ENCODE data around the gene MICAL3. TPM values are rescaled to one million over a fixed set of nuclear protein-coding genes. Genes with fewer than 3 reads are reported as not detected.
"Not testable (repeated sequence)": the region's sequence is repeated elsewhere in the genome, so short reads cannot be mapped to it uniquely, and the experiment has no call there.

The MICAL3 gene
- total and polyA plus RNA-seq, 2 experiments from 2014 or later, result 6.1 to 25.1 TPM

DNA sequence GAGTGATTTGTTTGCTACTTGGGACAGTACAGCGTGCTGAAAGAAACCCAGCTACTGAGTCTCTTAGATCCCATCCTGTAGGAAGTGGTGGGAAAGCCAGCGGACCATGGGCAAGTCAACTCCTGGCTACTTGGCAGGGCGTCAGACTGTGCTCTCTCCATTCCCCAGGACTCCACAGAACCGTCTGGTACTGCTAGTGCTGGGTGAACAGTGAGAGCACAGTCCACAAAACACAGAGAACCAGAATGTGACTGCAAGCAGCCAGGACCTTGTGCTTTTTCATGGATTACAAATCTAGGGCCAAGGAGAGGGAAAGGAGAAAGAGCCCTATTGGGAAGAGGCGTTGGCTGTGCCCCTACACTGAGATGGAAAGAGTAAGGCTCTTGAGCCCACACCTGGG lies 260.3 kb downstream of the MICAL3 start:
- Histone ChIP-seq H3F3A (ENCODE audit: insufficient read depth) (no peaks in the 10 kb centered on the region), H3K9me2 (ENCODE audit: insufficient read depth) (no peaks in the 10 kb centered on the region), H3K9me3 (ENCODE audit: low read depth) (no peaks in the 10 kb centered on the region), H3K36me3 (ENCODE audit: low read depth) (no peaks in the 10 kb centered on the region), H3K4me3 (no peak overlapping the region), H4K20me1 (ENCODE audit: insufficient read depth) (no peaks in the 10 kb centered on the region), H3K27me3 (replicated peaks; ENCODE audit: insufficient read depth) (no peaks in the 10 kb centered on the region), H3K4me2 (ENCODE audit: unreplicated experiment) (no peak overlapping the region), H3K27ac (no peak overlapping the region), H3K4me1 (ENCODE audit: insufficient read depth) (0 out of 2 replicates have a peak, but pooled peaks cover 9% of the 10 kb centered on the region), H3K9ac (no peak overlapping the region), H3K79me2 (ENCODE audit: insufficient read depth) (peaks cover 50% of the 10 kb centered on the region), H2AFZ (no peak overlapping the region)
- in situ Hi-C loops (cut with MboI), result no loop called here
- TF ChIP-seq EZH2 (IDR thresholded peaks at IDR 0.05; ENCODE audit: insufficient read depth, poor library complexity, severe bottlenecking), result no peak
- no peak for TF ChIP-seq EZH2phosphoT487 (IDR thresholded peaks at IDR 0.05; ENCODE audit: insufficient read depth, low read depth)
- 90% methylated on average over 5 of the region's 5 CpGs for WGBS, 2 experiments (ENCODE audit: low coverage in 1 of 2, low lambda C conversion rate in 2 of 2, missing lambda C conversion rate in 2 of 2)
- no peak for DNase-seq

DNA sequence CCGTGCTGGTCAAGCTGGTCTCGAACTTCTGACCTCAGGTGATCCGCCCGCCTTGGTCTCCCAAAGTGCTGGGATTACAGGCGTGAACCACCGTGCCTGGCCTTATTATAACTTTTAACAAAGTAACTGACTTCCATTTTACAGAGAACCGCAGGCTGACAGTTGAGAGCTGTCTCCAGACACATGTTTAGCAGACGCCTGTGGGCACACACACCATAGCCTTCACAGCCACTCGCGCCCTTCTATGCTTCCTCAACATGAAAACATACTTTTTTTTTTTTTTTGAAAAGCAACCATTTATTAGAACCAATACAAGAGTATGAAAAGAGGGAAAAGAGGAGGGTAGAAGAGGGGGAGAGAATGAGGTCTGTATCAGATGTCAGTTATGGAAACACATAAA lies 260.9 kb downstream of the MICAL3 start:
- H3K4me3 ChIP-seq; H3K9me2 ChIP-seq (ENCODE audit: insufficient read depth); DNase-seq; H2AFZ ChIP-seq; H3K27me3 ChIP-seq (replicated peaks; ENCODE audit: insufficient read depth); H3K27ac ChIP-seq; H3K36me3 ChIP-seq (ENCODE audit: low read depth); H3F3A ChIP-seq (ENCODE audit: insufficient read depth); in situ Hi-C loops (cut with MboI); H3K9me3 ChIP-seq (ENCODE audit: low read depth); H3K4me1 ChIP-seq (ENCODE audit: insufficient read depth); H4K20me1 ChIP-seq (ENCODE audit: insufficient read depth); H3K9ac ChIP-seq; H3K4me2 ChIP-seq (ENCODE audit: unreplicated experiment): not testable (repeated sequence)
- H3K79me2 ChIP-seq (ENCODE audit: insufficient read depth), result peaks cover 54% of the 10 kb centered on the region
- WGBS, 2 experiments (ENCODE audit: low coverage in 1 of 2, low lambda C conversion rate in 2 of 2, missing lambda C conversion rate in 2 of 2), result 68 to 73% methylated on average over 9 to 10 of the region's 10 CpGs

DNA sequence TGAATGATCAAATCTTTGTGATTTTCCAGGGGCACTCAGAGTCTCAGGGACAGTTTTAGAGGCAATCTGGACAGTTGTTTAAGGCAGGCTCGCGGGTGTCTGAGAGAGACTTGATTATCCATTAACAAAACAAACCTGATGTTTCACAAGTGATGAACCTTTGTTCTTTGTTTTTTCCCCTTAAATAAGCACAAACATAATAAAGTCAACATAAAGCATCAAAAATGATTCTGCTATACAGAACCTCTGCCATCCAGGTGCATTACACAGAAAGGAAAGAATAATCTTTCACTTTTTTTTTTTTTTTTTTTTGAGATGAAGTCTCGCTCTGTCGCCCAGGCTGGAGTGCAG lies 263.2 kb downstream of the MICAL3 start:
- no peak overlapping the region for H3K9ac ChIP-seq
- no peaks in the 10 kb centered on the region for H3K9me2 ChIP-seq (ENCODE audit: insufficient read depth)
- peaks cover 50% of the 10 kb centered on the region for H3K79me2 ChIP-seq (ENCODE audit: insufficient read depth)
- no peaks in the 10 kb centered on the region for H4K20me1 ChIP-seq (ENCODE audit: insufficient read depth)
- in situ Hi-C loops (cut with MboI), result no loop called here
- no peaks in the 10 kb centered on the region for H3K36me3 ChIP-seq (ENCODE audit: low read depth)
- no peaks in the 10 kb centered on the region for H3F3A ChIP-seq (ENCODE audit: insufficient read depth)
- no peak for DNase-seq
- H3K4me3 ChIP-seq, result no peak overlapping the region
- TF ChIP-seq EZH2 (IDR thresholded peaks at IDR 0.05; ENCODE audit: insufficient read depth, poor library complexity, severe bottlenecking) (no peak), EZH2phosphoT487 (IDR thresholded peaks at IDR 0.05; ENCODE audit: insufficient read depth, low read depth) (no peak)
- H3K27ac ChIP-seq, result no peak overlapping the region
- H3K9me3 ChIP-seq (ENCODE audit: low read depth), result no peaks in the 10 kb centered on the region
- H3K4me1 ChIP-seq (ENCODE audit: insufficient read depth), result 0 out of 2 replicates have a peak, but pooled peaks cover 9% of the 10 kb centered on the region
- 87 to 94% methylated on average over 3 to 4 of the region's 4 CpGs for WGBS, 2 experiments (ENCODE audit: low coverage in 1 of 2, low lambda C conversion rate in 2 of 2, missing lambda C conversion rate in 2 of 2)
- no peak overlapping the region for H3K4me2 ChIP-seq (ENCODE audit: unreplicated experiment)
- no peaks in the 10 kb centered on the region for H3K27me3 ChIP-seq (replicated peaks; ENCODE audit: insufficient read depth)
- no peak overlapping the region for H2AFZ ChIP-seq

DNA sequence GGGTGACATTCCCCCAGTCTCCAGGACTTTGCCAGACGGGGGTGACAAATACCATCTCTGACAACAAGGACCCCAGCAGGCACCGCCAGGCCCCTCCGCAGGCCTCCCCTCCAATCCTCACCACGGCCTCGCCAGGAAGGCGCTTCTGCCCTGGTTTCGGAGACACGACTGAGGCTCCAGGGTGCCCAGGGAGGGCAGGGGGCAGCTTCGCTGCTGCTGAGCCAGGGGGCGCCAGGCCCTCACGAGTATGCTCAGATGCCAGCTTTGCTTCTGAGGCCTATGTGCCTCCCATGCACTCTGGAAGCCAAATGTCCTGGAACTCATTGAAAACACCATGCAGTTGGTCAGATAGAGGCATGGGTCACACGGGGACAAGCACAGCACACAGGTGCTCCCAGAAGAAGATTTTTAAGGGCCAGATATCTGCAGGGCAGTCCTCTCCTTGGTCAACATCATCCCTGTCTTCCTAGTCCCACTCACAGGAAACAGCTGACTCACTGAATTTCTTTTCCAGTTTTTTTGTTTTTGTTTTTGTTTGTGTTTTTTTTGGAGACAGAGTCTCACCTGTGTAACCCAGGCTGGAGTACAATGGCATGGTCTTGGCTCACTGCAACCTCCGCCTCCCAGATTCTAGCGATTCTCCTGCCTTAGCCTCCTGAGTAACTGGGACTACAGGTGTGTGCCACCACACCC lies 270.0 kb downstream of the MICAL3 start:
- Histone ChIP-seq H3K4me2 (ENCODE audit: unreplicated experiment) (no peak overlapping the region), H3K27me3 (replicated peaks; ENCODE audit: insufficient read depth) (no peaks in the 10 kb centered on the region), H3K4me3 (no peak overlapping the region), H3K9me2 (ENCODE audit: insufficient read depth) (no peaks in the 10 kb centered on the region), H3K9ac (no peak overlapping the region), H3K36me3 (ENCODE audit: low read depth) (no peaks in the 10 kb centered on the region), H3K27ac (no peak overlapping the region), H3F3A (ENCODE audit: insufficient read depth) (no peaks in the 10 kb centered on the region), H3K4me1 (ENCODE audit: insufficient read depth) (0 out of 2 replicates have a peak, but pooled peaks cover 3% of the 10 kb centered on the region), H3K79me2 (ENCODE audit: insufficient read depth) (peaks cover 16% of the 10 kb centered on the region), H2AFZ (no peak overlapping the region), H4K20me1 (ENCODE audit: insufficient read depth) (no peaks in the 10 kb centered on the region), H3K9me3 (ENCODE audit: low read depth) (no peaks in the 10 kb centered on the region)
- in situ Hi-C loops (cut with MboI), result no loop called here
- TF ChIP-seq EZH2phosphoT487 (IDR thresholded peaks at IDR 0.05; ENCODE audit: insufficient read depth, low read depth), result no peak
- no peak for TF ChIP-seq EZH2 (IDR thresholded peaks at IDR 0.05; ENCODE audit: insufficient read depth, poor library complexity, severe bottlenecking)
- DNase-seq, result no peak
- 86 to 91% methylated on average over 14 of the region's 14 CpGs for WGBS, 2 experiments (ENCODE audit: low coverage in 1 of 2, low lambda C conversion rate in 2 of 2, missing lambda C conversion rate in 2 of 2)

Measured in GM23248 (cell line).